Tibial nerve (tissue), 4 donors: ENCODE measurements around the gene FGD3.

Experiments used
- CTCF ChIP-seq, 5 experiments: fragments of 200-600 bp in 3 of 5; fragments of 450-650 bp in 2 of 5; sonication (generic) in 3 of 5; IDR thresholded peaks; one replicate each; pipeline ENCODE4 v1.5.1; 2016 to 2019; ENCODE audit warnings: antibody characterized with exemption in 5 of 5, mild to moderate bottlenecking in 3 of 5, moderate library complexity in 2 of 5
- EP300 ChIP-seq, 2 donors: sonication (generic); formaldehyde crosslinking; IDR thresholded peaks; one replicate each; pipeline ENCODE4 v1.6.1; 2017; ENCODE audit warnings: antibody characterized with exemption in 2 of 2, mild to moderate bottlenecking in 1 of 2
- POLR2A ChIP-seq, 2 donors: fragments of 450-650 bp; IDR thresholded peaks; one replicate each; pipeline ENCODE4 v1.6.1; 2017; ENCODE audit warnings: antibody characterized with exemption in 2 of 2, mild to moderate bottlenecking in 2 of 2, moderate library complexity in 2 of 2

GRCh38 chr9:92949266-92949982 is 2.1 kb downstream of the FGD3 start:
- TF ChIP-seq POLR2A (IDR thresholded peaks at IDR 0.05): no peak
- TF ChIP-seq CTCF (IDR thresholded peaks at IDR 0.05): no peak
- no peak for TF ChIP-seq EP300 (IDR thresholded peaks at IDR 0.05)
